IPS DF 4.7 (cell line): ENCODE data around the gene DSC1.
"Not testable (repeated sequence)": the region's sequence is repeated elsewhere in the genome, so short reads cannot be mapped to it uniquely, and the experiment has no call there.

ENCODE experiments used
- DNase-seq: peaks from one replicate; pipeline ENCODE4 v3.0.0-alpha.2; 2013; ENCODE audit warnings: low spot score; ENCODE audit errors: extremely low read depth

The DSC1 gene

GRCh38 chr18:31162825-31163435 lies at the start of gene DSC1:
Gene DSC1, minus strand, starts transcription at chr18:31162856. Its CDS starts 262 bp downstream, at chr18:31162594.
- DNase-seq, result no peak

- DNase-seq, result no peak
These were observed 48.4 kb upstream of the DSC1 start for GRCh38 chr18:31211047-31211446.

GRCh38 chr18:31209041-31209440 lies 46.4 kb upstream of the DSC1 start:
- no peak for DNase-seq

- DNase-seq, result no peak
These were observed 44.7 kb upstream of the DSC1 start for GRCh38 chr18:31207391-31207790.

GRCh38 chr18:31206787-31207381 lies 44.2 kb upstream of the DSC1 start:
- no peak for DNase-seq

- DNase-seq, result no peak
These were observed 43.4 kb upstream of the DSC1 start for GRCh38 chr18:31206071-31206470.

- no peak for DNase-seq
These were observed 42.6 kb upstream of the DSC1 start for GRCh38 chr18:31205273-31205672.

GRCh38 chr18:31204833-31205232 lies 42.2 kb upstream of the DSC1 start:
- no peak for DNase-seq

GRCh38 chr18:31204166-31204565 lies 41.5 kb upstream of the DSC1 start:
- no peak for DNase-seq

GRCh38 chr18:31203794-31204148 lies 41.1 kb upstream of the DSC1 start:
- DNase-seq, result no peak

- DNase-seq, result no peak
These were observed 40.6 kb upstream of the DSC1 start for GRCh38 chr18:31203096-31203793.

GRCh38 chr18:31199190-31199769 lies 36.6 kb upstream of the DSC1 start:
- no peak for DNase-seq

- no peak for DNase-seq
These were observed 35.0 kb upstream of the DSC1 start for GRCh38 chr18:31197676-31198075.

- no peak for DNase-seq
These were observed 32.4 kb upstream of the DSC1 start for GRCh38 chr18:31195063-31195462.

- no peak for DNase-seq
These were observed 29.6 kb upstream of the DSC1 start for GRCh38 chr18:31192086-31192776.

GRCh38 chr18:31190919-31191318 lies 28.3 kb upstream of the DSC1 start:
- no peak for DNase-seq

GRCh38 chr18:31189757-31190156 lies 27.1 kb upstream of the DSC1 start:
- DNase-seq, result no peak

- no peak for DNase-seq
These were observed 22.7 kb upstream of the DSC1 start for GRCh38 chr18:31185186-31185950.

GRCh38 chr18:31183302-31183701 lies 20.6 kb upstream of the DSC1 start:
- DNase-seq, result no peak

GRCh38 chr18:31177369-31177768 lies 14.7 kb upstream of the DSC1 start:
- DNase-seq, result not testable (repeated sequence)

- no peak for DNase-seq
These were observed 13.9 kb upstream of the DSC1 start for GRCh38 chr18:31176531-31176930.
